HG03159 (cell line): ENCODE results near the gene TP53TG3.
"Not testable (repeated sequence)": the region's sequence is repeated elsewhere in the genome, so short reads cannot be mapped to it uniquely, and the experiment has no call there.

ENCODE experiments used
- ATAC-seq: cut with Tn5 transposase; IDR thresholded peaks from one replicate; pipeline ENCODE4 v1.9.1; 2021; ENCODE audit warnings: mild to moderate bottlenecking, moderate library complexity; ENCODE audit not compliant: unreplicated experiment

TP53TG3 gene, protein sequence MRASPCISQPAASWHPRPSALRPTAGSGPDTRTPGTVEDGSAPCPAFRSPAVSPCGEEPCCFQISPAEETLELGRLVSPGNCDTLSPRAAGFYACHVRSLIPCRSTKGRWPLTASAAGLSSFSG

DNA sequence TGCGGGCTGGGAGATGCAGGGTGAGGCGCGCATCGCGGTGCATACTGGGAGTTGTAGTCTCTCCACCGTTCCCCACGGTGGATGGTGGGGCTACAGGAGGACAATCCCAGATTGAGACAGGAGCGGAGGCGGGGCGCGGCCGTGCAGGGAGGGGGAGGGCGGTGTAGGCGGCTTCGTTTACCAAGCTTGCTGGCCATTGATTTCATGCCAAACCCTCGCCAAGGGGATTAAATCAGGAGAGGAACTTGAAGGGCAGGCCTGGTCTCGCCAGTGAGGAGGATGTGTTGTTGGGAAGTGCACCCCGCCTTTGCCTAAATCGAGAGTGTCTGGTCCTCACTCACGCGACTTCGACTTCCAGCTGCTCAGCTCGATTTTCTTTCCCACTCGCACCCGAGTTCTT, at the start of gene TP53TG3:
Gene TP53TG3 (minus strand): TSS at position 101 of the 400 bp plus-strand sequence. CDS start 68 bp downstream, at position 33.
- ATAC-seq: not testable (repeated sequence)

DNA sequence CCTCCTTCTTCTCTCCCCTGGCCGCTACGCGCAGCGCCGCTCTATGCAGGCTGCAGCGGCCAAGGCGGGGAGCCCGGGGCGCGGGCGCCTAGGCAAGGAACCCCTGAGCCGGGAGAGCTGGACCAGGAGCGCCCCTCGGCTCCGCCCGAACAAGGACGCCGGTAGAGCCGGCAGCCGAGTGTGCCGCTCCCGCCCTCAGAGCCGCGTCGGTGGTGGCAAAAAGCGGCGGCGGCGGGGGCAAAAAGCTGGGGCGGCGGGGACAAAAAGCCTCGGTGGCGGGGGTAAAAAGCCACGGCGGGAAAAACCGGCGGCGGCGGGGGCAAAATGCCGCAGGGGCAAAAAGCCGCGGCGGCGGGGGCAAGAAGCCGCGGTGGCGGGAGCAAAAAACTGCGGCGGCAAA, 25.1 kb downstream of the TP53TG3 start:
- not testable (repeated sequence) for ATAC-seq

DNA sequence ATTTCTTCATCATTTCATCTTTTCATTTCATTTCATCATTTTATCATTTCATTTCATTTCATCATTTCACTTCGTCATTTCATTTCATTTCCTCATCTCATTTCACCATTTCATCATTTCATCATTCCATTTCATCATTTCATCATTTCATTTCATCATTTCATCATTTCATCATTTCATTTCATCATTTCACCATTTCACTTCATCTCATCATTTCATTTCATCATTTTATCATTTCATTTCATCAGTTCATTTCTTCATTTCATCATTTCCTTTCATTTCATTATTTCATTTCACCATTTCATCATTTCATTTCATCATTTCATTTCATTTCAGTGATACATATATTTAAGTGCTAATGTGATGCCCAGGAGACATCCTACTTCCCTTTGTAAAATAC, 28.4 kb downstream of the TP53TG3 start:
- ATAC-seq: not testable (repeated sequence)

DNA sequence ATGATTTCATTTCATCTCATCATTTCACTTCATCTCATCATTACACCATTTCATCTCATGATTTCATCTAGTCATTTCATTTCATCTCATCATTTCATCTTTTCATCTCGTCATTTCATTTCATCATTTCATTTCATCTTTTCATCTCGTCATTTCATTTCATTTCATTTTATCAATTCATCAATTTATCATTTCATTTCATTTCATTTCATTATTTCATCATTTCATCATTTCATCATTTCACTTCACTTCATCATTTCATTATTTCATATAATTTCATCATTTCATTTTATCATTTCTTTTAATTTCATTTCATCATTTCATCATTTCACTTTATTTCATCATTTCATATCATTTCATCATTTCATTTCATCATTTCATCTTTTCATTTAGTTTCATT, 29.2 kb downstream of the TP53TG3 start:
- ATAC-seq: not testable (repeated sequence)

DNA sequence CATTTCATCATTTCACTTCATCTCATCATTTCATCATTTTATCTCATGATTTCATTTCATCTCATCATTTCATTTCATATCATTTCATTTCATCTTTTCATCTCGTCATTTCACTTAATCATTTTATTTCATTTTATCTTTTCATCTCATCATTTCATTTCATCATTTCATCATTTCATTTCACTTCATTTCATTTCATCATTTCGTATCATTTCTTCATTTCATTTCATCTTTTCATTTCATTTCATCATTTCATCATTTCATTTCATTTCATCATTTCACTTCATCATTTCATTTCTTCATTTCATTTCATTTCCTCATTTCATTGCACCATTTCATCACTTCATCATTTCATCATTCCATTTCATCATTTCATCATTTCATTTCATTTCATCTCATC, 29.8 kb downstream of the TP53TG3 start:
- not testable (repeated sequence) for ATAC-seq

DNA sequence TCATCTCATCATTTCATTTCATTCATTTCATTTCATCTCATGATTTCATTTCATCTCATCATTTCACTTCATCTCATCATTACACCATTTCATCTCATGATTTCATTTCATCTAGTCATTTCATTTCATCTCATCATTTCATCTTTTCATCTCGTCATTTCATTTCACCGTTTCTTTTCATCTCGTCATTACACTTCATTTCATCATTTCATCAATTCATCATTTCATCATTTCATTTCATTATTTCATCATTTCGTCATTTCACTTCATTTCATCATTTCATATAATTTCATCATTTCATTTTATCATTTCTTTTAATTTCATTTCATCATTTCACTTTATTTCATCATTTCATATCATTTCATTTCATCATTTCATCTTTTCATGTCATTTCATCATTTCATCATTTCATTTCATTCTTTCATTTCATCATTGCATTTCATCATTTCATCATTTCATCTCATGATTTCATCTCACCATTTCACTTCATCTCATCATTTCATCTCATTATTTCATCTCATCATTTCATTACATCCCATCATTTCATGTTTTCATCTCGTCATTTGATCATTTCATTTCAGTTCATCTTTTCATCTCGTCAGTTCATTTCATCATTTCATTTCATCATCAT, 30.6 kb downstream of the TP53TG3 start:
- ATAC-seq: not testable (repeated sequence)

DNA sequence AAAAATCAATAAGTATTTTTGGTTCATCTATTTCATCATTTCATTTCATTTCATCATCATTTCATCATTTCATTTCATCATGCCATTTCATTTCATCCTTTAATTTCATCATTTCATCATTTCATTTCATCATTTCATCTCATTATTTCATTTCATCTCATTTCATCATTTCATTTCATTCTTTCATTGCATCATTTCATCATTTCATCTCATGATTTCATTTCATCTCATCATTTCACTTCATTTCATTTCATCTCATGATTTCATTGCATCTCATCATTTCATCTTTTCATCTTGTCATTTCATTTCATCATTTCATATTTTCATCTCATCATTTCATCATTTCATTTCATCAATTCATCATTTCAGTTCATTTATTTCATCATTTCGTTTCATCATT, 31.2 kb downstream of the TP53TG3 start:
- ATAC-seq: not testable (repeated sequence)

DNA sequence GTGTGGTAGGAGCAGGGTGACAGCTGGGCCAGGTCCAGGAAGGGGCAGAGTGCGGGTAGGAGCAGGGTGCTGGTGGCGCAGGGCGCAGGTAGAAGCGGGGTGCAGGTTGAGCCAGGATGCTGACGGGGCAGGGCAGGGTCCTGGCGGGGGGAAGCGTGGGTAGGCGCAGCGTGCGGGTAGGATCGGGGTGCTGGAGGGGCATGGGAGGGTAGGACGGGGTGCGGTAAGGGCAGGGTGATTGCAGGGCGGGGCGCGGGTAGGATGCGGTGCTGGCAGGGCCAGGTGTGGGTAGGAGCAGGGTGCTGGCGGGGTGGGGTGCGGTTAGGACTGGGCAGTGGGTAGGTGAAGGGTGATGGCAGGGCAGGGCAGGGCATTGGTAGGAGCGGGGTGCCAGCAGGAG, 38.4 kb downstream of the TP53TG3 start:
- not testable (repeated sequence) for ATAC-seq

DNA sequence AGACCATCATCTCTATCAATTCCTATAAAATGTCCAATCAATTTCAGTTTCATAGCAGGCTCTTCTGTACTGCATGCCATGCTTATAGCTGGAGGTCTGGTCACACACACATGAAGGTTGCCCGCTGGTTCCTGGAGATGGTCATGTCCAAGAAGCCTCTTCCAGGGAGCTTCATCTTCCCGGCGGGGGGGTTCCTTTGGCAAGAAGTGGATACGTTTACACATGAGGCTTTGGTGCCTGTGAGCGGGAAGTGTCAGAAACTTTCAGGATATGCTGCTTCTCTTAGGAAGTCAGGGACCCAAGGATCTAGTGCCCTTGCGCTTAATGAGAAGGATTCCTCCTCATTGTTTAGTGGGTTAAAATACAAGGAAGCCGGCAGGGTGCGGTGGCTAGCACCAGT, 43.9 kb downstream of the TP53TG3 start:
- ATAC-seq: not testable (repeated sequence)
